ENCODE results near the gene SLC27A3.

The SLC27A3 gene

DNA sequence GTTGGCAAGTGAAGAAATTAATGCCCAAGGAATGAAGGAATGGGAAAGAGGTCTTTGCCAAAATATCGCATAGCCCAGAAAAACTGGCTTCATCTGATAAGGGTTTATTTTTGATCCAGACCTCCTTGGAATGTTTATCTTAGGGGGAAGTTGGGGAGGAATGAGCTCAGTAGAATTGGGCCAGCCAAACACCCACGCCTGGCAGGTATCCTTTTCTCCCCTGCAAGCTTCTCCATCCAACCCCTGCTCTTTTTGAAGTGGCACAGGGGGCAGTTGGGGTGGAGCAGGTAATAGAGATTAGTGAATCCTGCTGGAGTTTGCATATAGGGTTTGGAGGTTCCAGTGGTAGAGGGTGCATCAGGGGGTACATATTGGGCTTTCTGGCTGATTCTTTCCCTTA, 26.3 kb upstream of the SLC27A3 start:
- TF ChIP-seq, protein P1, sequence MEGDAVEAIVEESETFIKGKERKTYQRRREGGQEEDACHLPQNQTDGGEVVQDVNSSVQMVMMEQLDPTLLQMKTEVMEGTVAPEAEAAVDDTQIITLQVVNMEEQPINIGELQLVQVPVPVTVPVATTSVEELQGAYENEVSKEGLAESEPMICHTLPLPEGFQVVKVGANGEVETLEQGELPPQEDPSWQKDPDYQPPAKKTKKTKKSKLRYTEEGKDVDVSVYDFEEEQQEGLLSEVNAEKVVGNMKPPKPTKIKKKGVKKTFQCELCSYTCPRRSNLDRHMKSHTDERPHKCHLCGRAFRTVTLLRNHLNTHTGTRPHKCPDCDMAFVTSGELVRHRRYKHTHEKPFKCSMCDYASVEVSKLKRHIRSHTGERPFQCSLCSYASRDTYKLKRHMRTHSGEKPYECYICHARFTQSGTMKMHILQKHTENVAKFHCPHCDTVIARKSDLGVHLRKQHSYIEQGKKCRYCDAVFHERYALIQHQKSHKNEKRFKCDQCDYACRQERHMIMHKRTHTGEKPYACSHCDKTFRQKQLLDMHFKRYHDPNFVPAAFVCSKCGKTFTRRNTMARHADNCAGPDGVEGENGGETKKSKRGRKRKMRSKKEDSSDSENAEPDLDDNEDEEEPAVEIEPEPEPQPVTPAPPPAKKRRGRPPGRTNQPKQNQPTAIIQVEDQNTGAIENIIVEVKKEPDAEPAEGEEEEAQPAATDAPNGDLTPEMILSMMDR (IDR thresholded peaks at IDR 0.05; ENCODE audit: extremely low read depth, insufficient read depth, missing control alignments) = no peak
- no peak for DNase-seq (ENCODE audit: low spot score)
- in situ Hi-C loops (cut with MboI; ENCODE audit: low pct_unique_long_range_greater_than_20kb, low sequenced_read_pairs, unreplicated experiment) = loop anchor here (10.0 kb wide), 1 partner anchor 74 kb away; the partner anchor contains the start of genes ILF2 and NPR1

DNA sequence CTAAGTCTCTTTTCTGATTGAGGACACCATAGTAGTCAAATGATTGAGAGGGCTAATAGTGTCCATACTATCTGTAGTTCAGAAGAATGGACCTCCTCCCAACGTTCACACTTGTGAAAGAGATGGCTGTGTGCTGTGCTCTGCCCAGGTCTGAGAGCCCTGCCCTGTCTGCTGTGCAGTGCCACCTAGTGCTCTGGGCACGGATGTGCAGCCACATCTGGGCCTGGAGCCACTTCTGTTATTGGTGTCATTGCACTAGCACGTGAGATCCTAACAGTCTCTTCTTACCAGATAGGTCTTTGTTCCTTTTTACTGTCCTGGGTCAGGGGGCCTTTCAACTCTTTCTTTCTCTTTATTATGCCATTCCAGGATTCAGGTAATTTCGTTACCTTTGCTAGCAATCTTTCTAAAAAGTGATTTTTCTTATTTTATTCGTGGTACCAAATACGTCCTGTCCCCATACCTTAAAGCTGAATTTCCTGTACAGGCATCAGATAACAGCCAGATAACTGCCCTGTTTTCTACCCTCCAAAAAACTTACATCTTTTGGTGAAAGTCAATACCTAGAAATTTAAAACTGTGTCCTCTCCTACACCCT, 25.7 kb upstream of the SLC27A3 start:
- TF ChIP-seq, protein P1 (IDR thresholded peaks at IDR 0.05; ENCODE audit: extremely low read depth, insufficient read depth, missing control alignments) = peak; percentile 98
- in situ Hi-C loops (cut with MboI; ENCODE audit: low pct_unique_long_range_greater_than_20kb, low sequenced_read_pairs, unreplicated experiment) = loop anchor here (10.0 kb wide), 1 partner anchor 75 kb away; the partner anchor contains the start of genes ILF2 and NPR1
- DNase-seq (ENCODE audit: low spot score) = peak; percentile 84

DNA sequence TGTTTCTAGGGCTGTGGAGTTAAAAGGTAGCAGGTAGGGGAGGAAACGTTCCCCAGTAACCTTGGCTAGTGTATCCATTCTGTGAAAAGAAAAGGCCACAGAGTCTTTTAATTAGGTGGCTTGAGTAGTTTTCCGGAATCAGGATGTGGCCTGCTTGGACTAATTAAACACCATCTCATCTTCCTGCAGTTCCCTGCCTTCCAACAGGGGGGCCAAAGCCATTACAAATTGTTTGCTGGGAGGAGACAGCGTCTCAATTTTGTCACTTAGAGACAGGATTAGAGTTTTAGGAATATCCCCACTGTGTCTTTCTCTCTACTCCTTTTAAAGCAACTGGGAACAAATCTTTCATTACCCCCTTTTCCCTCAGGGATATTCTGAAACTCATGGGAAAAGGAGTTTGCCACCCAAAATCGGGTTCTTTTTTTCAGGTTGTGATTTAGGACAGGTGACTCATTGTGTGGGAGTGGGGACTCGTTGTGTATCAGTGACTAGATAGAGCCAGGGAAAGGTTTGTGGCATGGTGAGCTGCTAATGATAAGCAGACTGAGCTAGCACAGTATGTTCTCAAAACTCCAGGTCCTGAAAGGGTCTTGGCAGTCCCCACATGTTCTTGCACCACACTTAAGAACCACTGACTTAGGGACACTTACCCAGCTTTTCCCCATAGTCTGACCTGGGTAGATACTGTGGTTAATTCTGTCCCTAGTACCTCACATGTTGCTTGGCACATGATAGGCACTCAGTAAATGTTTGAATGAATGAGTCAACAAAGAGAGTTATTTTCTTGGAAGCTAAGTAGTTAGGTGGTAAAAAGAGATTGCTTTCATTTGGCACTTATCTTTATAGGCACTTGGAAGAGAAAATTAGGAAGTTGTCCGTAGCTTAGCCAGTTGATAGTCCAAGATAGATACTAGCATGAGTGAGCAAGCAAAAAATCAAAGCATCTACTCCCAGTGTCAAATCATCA, 24.9 kb upstream of the SLC27A3 start:
- in situ Hi-C loops (cut with MboI; ENCODE audit: low pct_unique_long_range_greater_than_20kb, low sequenced_read_pairs, unreplicated experiment) = no loop called here
- TF ChIP-seq, protein P1 (IDR thresholded peaks at IDR 0.05; ENCODE audit: extremely low read depth, insufficient read depth, missing control alignments) = no peak
- DNase-seq (ENCODE audit: low spot score) = no peak

DNA sequence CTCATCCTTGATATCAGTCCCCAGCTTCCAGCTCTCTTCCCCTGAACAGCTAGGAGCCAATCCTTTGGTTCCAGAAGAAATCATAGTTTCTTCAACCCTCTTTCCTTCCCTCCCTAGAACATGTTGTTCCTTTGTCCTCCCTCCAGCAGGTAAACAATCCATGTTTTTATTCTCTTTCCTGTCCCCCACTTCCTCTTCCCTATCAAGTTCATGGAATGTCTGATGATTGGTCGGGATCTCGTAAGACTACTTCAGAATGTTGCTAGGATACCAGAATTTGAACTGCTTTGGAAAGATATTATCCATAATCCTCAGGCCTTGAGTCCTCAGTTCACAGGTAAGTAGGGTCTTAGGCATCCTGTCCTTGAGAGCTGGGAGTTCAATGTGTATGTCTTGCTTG, 23.1 kb upstream of the SLC27A3 start:
- TF ChIP-seq, protein P1 (IDR thresholded peaks at IDR 0.05; ENCODE audit: extremely low read depth, insufficient read depth, missing control alignments) = no peak
- no peak for DNase-seq (ENCODE audit: low spot score)
- in situ Hi-C loops (cut with MboI; ENCODE audit: low pct_unique_long_range_greater_than_20kb, low sequenced_read_pairs, unreplicated experiment) = no loop called here

DNA sequence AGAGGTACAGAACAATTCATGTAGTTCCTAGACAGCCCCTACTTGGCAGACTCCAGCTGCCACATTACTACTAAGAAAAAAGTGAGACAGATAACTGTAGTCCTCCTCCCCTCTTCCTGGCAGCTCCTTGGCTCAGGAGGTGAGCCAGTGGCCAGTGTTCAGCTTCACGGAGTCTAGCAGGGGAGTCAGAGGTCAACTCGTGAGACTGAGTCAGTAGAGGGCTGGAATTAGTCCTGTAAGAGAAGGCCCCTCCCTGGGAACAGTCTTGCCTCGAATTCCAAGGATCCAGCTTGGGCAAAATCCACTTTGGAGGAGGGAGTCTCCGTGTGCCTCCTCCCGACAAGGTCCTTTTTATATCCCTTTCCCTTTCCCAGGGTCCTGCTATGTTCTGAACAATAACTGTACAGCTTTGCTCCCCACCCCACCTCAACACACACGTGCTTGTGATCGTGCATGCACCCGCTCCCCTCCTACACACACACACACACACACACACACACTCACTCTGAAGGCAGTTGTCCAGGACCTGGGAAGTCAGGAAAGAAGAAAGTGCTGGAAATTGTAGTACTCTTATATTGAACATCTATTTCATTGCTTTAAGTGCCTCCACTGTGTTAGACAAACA, 22.5 kb upstream of the SLC27A3 start:
- no peak for DNase-seq (ENCODE audit: low spot score)
- TF ChIP-seq, protein P1 (IDR thresholded peaks at IDR 0.05; ENCODE audit: extremely low read depth, insufficient read depth, missing control alignments) = no peak
- in situ Hi-C loops (cut with MboI; ENCODE audit: low pct_unique_long_range_greater_than_20kb, low sequenced_read_pairs, unreplicated experiment) = no loop called here

DNA sequence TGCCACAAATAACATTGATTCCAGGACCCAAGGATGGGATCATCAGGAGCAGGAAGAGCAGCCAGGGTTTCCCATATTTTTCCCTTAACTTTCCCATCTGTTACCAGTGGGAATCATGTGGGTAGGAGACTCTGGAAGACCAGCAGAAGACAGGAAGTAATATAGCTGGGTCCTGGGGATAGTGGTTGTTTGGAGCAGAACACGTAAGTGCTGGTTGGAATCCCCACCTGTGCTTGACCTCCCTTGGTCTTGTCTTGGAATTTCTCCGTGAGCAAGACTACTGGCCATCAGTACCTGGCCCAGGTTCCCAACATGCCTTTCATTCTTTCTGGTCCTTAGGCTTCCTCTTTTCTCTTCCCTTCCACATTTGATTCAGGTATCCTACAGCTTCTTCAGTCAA, 20.9 kb upstream of the SLC27A3 start:
- DNase-seq (ENCODE audit: low spot score) = no peak
- TF ChIP-seq, protein P1 (IDR thresholded peaks at IDR 0.05; ENCODE audit: extremely low read depth, insufficient read depth, missing control alignments) = no peak
- in situ Hi-C loops (cut with MboI; ENCODE audit: low pct_unique_long_range_greater_than_20kb, low sequenced_read_pairs, unreplicated experiment) = no loop called here

All from GM13977 (cell line).